DOHH2 (cell line): ENCODE measurements around the gene LHFPL6.

Experiments
- H3F3A ChIP-seq: fragments of 200-600 bp; sonication (generic), shearing (Covaris generic); 2 replicates; pipeline ENCODE4 v1.6.0; 2016; ENCODE audit warnings: antibody characterized with exemption, mild to moderate bottlenecking; ENCODE audit not compliant: control insufficient read depth, insufficient read depth
- H3K27ac ChIP-seq: fragments of 200-600 bp; sonication (generic); 2 replicates; pipeline ENCODE4 v1.5.1; 2014; ENCODE audit warnings: low read depth, mild to moderate bottlenecking, low read length, moderate library complexity
- H3K27me3 ChIP-seq: fragments of 200-600 bp; sonication (generic); 2 replicates; pipeline ENCODE4 v1.6.1; 2014; ENCODE audit warnings: mild to moderate bottlenecking, low read length, mixed read lengths; ENCODE audit not compliant: control insufficient read depth
- H3K36me3 ChIP-seq: fragments of 200-600 bp; sonication (generic); 2 replicates; pipeline ENCODE4 v1.6.1; 2014; ENCODE audit warnings: mild to moderate bottlenecking, low read length, moderate library complexity, mixed read lengths; ENCODE audit not compliant: control insufficient read depth
- H3K4me1 ChIP-seq: fragments of 200-600 bp; sonication (generic); 2 replicates; pipeline ENCODE4 v1.6.1; 2014; ENCODE audit warnings: mild to moderate bottlenecking, low read length, mixed read lengths; ENCODE audit not compliant: control insufficient read depth
- H3K4me2 ChIP-seq: fragments of 200-600 bp; sonication (generic); 2 replicates; pipeline ENCODE4 v1.6.0; 2014; ENCODE audit warnings: mild to moderate bottlenecking, low read length, moderate library complexity
- H3K4me3 ChIP-seq: fragments of 200-600 bp; sonication (generic); 2 replicates; pipeline ENCODE4 v1.5.1; 2014; ENCODE audit warnings: mild to moderate bottlenecking, low read length, mixed read lengths
- H3K79me2 ChIP-seq: fragments of 200-600 bp; sonication (generic); 2 replicates; pipeline ENCODE4 v1.6.1; 2014; ENCODE audit warnings: mild to moderate bottlenecking, low read length, mixed read lengths; ENCODE audit not compliant: control insufficient read depth
- H3K9me2 ChIP-seq: fragments of 200-600 bp; sonication (generic); replicated peaks from 2 replicates; pipeline ENCODE4 v1.6.1; 2014; ENCODE audit warnings: mild to moderate bottlenecking, low read length, mixed read lengths; ENCODE audit not compliant: control insufficient read depth
- H3K9me3 ChIP-seq: fragments of 200-600 bp; sonication (generic); 2 replicates; pipeline ENCODE4 v1.6.1; 2014; ENCODE audit warnings: antibody characterized with exemption, low read length, mixed read lengths; ENCODE audit not compliant: control insufficient read depth, insufficient read depth
- H4K20me1 ChIP-seq: fragments of 200-600 bp; sonication (generic); 2 replicates; pipeline ENCODE4 v1.6.0; 2014; ENCODE audit warnings: low read depth, mild to moderate bottlenecking, antibody characterized with exemption, low read length, moderate library complexity; ENCODE audit not compliant: control insufficient read depth, insufficient read depth
- EZH2phosphoT487 ChIP-seq: fragments of 200-600 bp; sonication (generic); IDR thresholded peaks from 2 replicates; pipeline ENCODE4 v1.6.1; 2017; ENCODE audit warnings: borderline replicate concordance, mild to moderate bottlenecking, antibody characterized with exemption, low read length, moderate library complexity, mixed read lengths
- TF ChIP-seq, protein P1 (sequence below): fragments of 200-600 bp; sonication (generic); IDR thresholded peaks from one replicate; pipeline ENCODE4 v1.5.1; 2014; ENCODE audit warnings: antibody characterized with exemption, mild to moderate bottlenecking, low read depth, low read length; ENCODE audit not compliant: poor library complexity, severe bottlenecking

LHFPL6 gene

GRCh38 chr13:39371706-39372105, 231.3 kb downstream of the LHFPL6 start:
- H3K4me2 ChIP-seq = no peak overlapping the region
- no peak overlapping the region for H3K27ac ChIP-seq
- H4K20me1 ChIP-seq = no peaks in the 10 kb centered on the region
- no peak overlapping the region for H3K4me3 ChIP-seq
- no peaks in the 10 kb centered on the region for H3K27me3 ChIP-seq
- no peaks in the 10 kb centered on the region for H3K36me3 ChIP-seq
- peaks cover 6% of the 10 kb centered on the region for H3K4me1 ChIP-seq
- H3F3A ChIP-seq = no peaks in the 10 kb centered on the region
- H3K9me3 ChIP-seq = no peaks in the 10 kb centered on the region
- TF ChIP-seq, protein P1, sequence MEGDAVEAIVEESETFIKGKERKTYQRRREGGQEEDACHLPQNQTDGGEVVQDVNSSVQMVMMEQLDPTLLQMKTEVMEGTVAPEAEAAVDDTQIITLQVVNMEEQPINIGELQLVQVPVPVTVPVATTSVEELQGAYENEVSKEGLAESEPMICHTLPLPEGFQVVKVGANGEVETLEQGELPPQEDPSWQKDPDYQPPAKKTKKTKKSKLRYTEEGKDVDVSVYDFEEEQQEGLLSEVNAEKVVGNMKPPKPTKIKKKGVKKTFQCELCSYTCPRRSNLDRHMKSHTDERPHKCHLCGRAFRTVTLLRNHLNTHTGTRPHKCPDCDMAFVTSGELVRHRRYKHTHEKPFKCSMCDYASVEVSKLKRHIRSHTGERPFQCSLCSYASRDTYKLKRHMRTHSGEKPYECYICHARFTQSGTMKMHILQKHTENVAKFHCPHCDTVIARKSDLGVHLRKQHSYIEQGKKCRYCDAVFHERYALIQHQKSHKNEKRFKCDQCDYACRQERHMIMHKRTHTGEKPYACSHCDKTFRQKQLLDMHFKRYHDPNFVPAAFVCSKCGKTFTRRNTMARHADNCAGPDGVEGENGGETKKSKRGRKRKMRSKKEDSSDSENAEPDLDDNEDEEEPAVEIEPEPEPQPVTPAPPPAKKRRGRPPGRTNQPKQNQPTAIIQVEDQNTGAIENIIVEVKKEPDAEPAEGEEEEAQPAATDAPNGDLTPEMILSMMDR = no peak
- peaks cover 2% of the 10 kb centered on the region; the same call in 1 of the 2 replicates for H3K79me2 ChIP-seq
- H3K9me2 ChIP-seq = no peaks in the 10 kb centered on the region

DNA sequence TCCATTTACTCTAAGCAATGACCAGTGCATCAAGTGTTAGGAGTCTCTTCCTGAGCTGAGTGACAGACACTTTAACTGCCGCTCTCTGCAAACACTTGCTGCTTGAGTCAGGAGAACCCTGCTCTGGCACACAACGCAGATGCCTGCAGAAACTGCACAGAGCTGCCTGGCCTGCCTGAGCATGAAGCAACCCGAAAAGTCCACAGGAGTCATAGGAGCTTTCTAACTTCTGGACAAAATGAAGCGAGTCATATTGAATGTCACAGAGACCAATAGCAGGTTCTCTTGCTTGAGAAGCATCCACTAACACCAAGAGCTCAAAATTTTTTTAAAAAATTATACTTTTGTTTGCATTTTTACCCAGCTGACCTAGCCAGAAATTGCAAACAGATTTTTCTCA, 232.4 kb downstream of the LHFPL6 start:
- Histone ChIP-seq H3K27me3 (no peaks in the 10 kb centered on the region), H3K4me3 (no peak overlapping the region), H3K36me3 (no peaks in the 10 kb centered on the region), H3K4me2 (no peak overlapping the region), H3K9me3 (no peaks in the 10 kb centered on the region), H3K27ac (no peak overlapping the region), H3K79me2 (peaks cover 6% of the 10 kb centered on the region; the same call in 1 of the 2 replicates), H3K9me2 (no peaks in the 10 kb centered on the region), H4K20me1 (0 out of 2 replicates have a peak, but pooled peaks cover 4% of the 10 kb centered on the region), H3K4me1 (no peaks in the 10 kb centered on the region), H3F3A (no peaks in the 10 kb centered on the region)
- TF ChIP-seq, protein P1 = no peak
- TF ChIP-seq EZH2phosphoT487 = no peak

DNA sequence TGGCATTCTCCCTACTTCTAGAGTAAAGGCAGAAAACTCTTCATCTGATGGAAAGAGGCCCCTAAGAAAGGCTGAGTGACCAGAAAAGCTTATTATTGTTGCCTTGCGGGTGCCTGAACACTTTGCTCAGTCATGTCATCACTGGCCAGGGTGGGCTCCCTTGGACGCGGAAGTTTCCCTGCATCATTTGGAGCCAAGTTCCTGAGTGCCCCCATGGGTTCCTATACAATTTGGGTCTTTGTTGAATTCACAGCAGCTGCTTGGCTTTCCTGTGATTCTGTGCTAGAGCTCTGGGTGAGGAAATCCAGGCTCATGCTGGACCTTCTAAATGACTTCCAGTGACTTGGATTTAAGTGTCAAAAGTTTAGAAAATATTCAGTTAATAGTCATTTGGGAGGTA, 232.9 kb downstream of the LHFPL6 start:
- no peaks in the 10 kb centered on the region for H3K36me3 ChIP-seq
- no peaks in the 10 kb centered on the region for H3K9me2 ChIP-seq
- no peak overlapping the region for H3K27ac ChIP-seq
- no peak overlapping the region for H3K4me3 ChIP-seq
- 0 out of 2 replicates have a peak, but pooled peaks cover 4% of the 10 kb centered on the region for H4K20me1 ChIP-seq
- H3K4me1 ChIP-seq = no peaks in the 10 kb centered on the region
- H3K9me3 ChIP-seq = no peaks in the 10 kb centered on the region
- H3K27me3 ChIP-seq = no peaks in the 10 kb centered on the region
- H3K79me2 ChIP-seq = peaks cover 6% of the 10 kb centered on the region; the same call in 1 of the 2 replicates
- H3K4me2 ChIP-seq = no peak overlapping the region
- no peak for TF ChIP-seq EZH2phosphoT487
- TF ChIP-seq, protein P1 = no peak
- no peaks in the 10 kb centered on the region for H3F3A ChIP-seq
